NOMO-1 treated with DMSO at 0.1 percent for 48 hours (cell line): ENCODE results near the gene ZNF652.
A peak's percentile ranks its signal among the peaks of the same experiment; 100 is the strongest.
"Not testable (repeated sequence)": the region's sequence is repeated elsewhere in the genome, so short reads cannot be mapped to it uniquely, and the experiment has no call there.

Experiments
- DNase-seq: peaks from one replicate; lab custom pipeline; 2025; ENCODE audit not compliant: unreplicated experiment; lab: John Stamatoyannopoulos, UW

ZNF652 gene

GRCh38 chr17:49275981-49276380, 86.1 kb downstream of the ZNF652 start:
- DNase-seq: not testable (repeated sequence)

DNA sequence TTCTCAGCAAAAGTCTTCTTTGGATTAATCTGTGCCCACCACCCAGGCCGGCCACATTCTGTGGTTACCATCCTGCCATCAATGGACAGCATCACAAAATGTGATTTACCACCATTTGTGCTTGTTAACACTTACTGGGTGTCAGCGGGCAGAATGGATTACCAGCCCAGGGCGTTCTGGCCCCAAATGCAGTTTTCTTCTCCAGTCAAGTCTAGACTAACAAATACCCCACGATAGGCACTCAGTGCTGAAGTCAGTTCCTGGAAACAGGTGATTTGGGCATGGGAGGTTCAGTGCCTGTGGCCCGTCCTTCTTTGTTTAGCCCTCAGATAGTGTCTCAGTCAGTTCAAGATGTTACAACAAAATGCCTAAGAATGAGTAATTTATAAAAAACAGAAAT, 92.7 kb downstream of the ZNF652 start:
- DNase-seq: no peak

GRCh38 chr17:49267912-49268311, 94.1 kb downstream of the ZNF652 start:
- no peak for DNase-seq

DNA sequence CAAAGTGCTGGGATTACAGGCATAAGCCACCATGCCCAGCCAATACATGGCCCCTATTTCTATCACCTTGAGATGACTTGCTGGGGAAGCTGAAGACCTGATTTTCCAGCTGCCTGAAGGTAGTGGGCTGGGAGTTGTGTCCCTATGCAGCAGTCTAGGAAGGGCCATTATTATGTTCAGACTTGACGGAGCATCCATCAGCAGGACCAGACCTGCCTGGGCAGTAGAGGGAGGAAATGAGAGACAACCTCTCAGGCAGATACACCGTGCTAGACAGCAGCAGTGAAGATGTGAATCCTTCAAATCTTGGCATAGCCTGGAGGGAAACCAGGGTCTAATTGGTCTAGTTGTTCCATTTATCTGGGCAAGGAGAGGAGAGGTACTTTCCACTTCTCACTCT, 95.8 kb downstream of the ZNF652 start:
- DNase-seq: no peak

- DNase-seq: not testable (repeated sequence)
Measured at GRCh38 chr17:49261540-49261939, 100.5 kb downstream of the ZNF652 start.

DNA sequence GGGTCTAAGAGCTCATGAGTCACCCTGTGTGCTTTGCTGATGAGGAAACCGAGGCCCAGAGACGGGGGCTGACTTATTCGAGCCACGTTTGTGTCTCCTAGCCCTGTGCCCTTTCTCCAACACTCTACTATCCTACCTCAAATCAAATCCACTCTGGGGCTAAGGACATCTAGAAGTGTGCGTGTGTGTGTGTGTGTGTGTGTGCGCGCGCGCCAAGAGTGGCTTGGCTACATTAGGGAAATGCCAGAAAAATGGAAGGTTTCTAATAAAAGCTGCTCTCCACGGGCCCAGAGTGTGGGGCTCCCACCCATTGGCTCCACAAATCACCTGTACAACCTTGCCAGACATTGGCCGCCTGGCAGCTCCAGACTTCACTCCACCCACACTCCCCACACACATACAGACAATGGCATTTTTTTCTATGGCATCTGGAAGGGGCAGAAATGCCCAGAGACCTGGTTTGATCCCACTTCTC, 101.2 kb downstream of the ZNF652 start:
- no peak for DNase-seq

- peak; percentile 78 for DNase-seq
Measured at GRCh38 chr17:49260011-49260816, 101.8 kb downstream of the ZNF652 start.

GRCh38 chr17:49259663-49260010, 102.4 kb downstream of the ZNF652 start:
- no peak for DNase-seq

DNA sequence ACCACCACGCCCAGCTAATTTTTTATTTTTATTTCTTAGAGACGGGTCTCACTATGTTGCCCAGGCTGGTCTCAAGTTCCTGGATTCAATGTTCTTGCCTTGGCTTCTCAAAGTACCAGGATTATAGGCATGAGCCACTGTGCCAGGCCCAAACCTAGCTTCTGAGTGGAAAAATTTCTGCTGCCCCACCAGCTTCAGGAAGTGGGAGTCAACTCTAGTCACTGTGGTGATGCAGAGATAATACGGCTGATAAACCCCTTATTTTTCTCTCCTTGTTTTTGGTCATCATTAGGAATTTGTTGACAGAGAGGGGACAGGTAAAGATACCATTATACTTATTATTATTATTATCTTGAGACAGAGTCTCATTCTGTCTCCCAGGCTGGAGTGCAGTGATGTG, 103.7 kb downstream of the ZNF652 start:
- DNase-seq: no peak

DNA sequence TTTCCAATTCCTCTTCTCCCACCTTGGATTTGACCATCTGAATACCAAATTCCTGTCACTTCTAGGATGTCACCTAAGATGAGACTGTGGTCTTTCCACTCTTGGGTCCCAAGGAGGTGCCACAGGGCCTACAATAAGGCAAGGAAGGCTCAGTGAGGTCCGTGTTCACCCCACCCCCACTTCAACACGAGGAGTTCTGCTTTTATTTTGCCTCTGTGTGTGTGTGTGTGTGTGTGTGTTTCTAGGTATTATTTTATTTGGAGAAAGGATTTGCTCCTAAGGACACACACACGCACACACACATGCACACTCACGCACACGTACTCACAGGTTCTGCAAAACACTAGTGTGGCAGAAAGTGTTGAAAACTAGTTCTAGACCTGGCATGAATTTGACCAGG, 106.9 kb downstream of the ZNF652 start:
- DNase-seq: no peak

GRCh38 chr17:49254066-49254465, 108.0 kb downstream of the ZNF652 start:
- no peak for DNase-seq

- DNase-seq: peak; percentile 84
Measured at GRCh38 chr17:49252148-49252695, 109.8 kb downstream of the ZNF652 start.

GRCh38 chr17:49249890-49250522, 112.0 kb downstream of the ZNF652 start:
- no peak for DNase-seq

- no peak for DNase-seq
Measured at GRCh38 chr17:49249292-49249794, 112.7 kb downstream of the ZNF652 start.

GRCh38 chr17:49247944-49248343, 114.1 kb downstream of the ZNF652 start:
- no peak for DNase-seq

DNA sequence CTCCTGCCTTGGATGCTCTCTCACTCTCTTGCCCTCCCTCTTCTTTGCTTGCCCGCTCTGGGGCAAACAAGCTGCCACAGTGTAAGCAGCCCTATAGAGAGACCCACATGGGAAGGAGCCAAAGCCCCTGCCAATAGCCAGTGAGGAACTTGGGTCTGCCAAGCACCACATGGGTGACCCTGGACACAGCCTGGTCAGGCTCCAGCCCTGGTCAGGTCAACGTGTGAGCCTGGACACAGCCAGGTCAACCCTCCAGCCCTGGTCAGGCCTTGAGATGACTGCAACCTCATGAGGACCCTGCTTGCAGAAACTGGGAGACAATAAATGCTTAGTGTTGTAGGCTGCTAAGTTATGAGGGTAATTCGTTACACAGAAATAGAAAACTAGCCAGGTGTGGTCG, 117.2 kb downstream of the ZNF652 start:
- no peak for DNase-seq
